GM19438 (cell line): ENCODE results near the gene GFPT2.

ENCODE experiments used
- ATAC-seq: cut with Tn5 transposase; IDR thresholded peaks from one replicate; pipeline ENCODE4 v1.9.1; 2021; ENCODE audit warnings: low read depth; ENCODE audit not compliant: unreplicated experiment

GFPT2 gene

DNA sequence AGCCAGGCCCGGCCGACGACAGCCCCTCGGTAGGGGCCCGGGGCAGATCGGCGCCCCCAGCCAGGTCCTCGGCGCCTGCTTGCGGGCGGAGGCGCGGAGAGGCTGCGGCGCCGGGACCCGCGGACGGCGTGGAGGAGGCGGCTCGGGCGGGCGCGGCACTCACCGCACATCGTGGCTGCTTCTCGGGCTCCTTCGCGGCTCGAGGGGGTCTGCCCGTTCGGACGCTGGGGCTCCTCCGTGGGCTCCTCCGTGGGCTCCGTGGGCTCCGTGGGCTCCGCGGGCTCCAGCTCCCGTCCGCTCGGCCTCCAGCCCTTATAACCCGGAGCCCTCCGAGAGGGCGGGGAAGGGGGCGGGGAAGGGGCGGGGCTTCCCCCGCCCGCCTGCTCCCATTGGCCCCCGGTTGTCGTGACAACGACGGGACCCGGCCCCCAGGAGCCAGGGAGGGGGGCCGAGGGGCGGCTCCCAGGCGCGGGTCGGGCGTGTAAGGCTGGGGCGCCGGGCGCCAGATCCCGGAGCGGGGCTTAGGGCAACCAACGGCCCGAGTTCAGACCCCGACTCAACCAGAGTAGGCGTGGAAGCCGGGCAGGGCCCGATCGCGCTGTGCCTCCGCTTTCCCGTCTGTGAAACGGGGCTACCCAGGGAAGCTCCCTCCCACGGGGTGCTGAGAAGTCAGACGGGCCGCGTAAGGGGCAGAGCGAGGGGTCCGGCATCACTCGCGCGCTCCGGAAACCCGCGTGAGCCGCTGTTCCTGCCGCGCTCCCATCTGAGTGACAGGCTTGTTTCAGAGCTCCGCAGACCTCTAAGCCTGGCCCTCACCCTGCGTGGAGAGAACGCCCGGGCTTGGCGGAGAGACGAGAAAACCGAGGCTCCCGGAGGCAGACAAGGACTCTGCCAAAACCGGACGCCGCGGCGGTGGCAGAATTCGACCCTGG, at the start of gene GFPT2:
GFPT2 (minus strand) TSS at position 289 of the 932 bp plus-strand sequence; CDS start at position 170, 119 bp downstream.
- peak; percentile 87 for ATAC-seq

DNA sequence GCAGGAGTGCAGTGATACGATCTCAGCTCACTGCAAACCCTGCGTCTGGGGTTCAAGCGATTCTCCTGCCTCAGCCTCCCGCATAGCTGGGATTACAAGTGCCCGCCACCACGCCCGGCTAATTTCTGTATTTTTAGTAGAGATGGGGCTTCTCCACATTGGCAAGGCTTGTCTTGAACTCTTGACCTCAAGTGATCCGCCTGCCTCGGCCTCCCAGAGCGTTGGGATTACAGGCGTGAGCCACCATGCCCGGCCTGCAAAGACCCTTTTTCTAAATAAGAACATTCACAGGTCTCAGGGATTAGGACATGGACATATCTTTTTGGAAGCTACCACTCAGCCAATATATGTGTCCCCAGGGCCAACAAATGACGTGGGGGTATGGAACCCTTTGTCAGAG, 49.6 kb upstream of the GFPT2 start:
- no peak for ATAC-seq

DNA sequence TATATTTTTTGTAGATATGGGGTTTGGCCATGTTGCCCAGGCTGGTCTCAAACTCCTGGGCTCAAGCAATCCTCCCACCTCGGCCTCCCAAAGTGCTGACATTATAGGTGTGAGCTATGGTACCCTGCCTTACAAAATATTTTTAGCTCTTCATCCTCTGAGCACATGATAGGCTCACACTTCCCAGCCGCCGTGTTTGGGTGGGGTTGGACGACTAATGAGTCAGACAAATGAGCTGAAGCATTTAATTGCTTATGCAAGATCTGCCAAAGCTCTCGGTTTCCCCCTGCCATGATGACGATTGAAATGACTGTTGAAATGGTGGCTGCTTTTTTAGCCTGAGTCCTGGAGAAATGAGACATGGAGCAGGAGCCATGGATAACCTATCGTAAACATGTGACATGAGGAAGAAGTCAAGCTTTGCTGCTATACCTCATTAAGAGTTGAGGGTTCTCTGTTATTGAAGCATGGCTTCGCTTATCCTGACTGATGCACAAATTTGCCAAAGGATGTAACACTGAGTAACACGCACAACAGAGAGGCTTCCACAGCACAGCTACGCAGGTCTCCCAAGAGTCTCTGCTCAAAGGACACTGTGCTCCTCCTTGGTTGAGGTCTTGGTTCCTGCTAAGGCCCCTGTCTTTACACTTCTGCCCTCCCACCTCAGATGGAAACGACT, 48.2 kb upstream of the GFPT2 start:
- ATAC-seq = no peak

DNA sequence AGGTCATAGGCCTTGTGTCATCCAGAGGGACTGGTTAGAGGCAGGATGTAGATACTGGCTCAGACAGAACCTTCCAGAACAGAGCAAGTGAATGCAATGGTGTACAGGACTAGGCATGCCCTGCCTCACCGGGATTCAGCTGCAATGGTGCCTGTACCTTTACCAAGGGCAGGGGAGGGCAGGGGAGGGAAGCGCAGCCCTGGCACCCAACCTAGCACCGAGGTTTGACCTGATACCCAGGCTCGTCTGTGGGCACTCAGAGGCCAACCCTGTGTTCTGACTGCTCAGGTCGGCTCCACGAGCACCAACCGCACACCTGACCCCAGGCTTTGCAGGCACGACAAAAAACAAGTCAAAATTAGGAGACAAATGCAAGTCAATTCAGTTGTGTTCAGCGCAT, 47.3 kb upstream of the GFPT2 start:
- ATAC-seq = no peak

DNA sequence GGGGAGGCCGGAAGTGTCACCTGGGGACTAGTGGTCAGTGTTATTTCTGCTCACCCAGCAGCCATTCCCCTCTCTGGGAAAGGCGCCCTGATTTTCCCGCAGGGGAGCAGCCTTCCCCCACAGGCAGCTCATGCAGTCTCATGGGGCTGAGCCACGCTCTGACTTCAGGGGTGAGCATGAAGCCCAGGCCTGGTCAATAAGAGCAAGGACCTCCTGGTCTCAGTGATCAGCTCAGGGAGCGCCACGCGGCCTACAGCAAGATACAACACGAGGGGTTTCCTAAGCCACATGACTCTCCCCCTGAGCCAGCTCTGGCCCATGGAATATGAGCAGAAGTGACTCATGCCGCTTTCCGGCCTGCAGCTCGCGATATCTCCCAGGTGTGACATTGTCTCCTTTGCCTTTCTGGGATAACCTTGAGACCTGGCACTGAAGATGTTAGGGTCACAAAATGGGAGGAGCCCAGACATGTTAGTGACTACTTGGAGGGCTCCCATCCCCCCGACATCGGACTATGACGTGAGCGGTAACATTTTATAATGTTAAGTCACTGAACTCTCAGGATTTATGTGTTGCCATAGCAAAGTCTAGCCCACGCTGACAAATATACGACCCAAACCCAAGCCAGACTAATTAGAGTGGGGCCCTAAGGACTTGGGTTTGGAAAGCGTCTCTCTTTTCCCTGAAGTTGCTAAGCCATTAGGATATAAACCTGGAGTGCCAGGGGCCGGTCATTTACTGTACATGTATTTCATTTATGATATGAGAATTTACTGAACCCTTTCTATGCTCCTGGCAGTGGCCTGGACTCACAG, 46.5 kb upstream of the GFPT2 start:
- ATAC-seq = no peak

DNA sequence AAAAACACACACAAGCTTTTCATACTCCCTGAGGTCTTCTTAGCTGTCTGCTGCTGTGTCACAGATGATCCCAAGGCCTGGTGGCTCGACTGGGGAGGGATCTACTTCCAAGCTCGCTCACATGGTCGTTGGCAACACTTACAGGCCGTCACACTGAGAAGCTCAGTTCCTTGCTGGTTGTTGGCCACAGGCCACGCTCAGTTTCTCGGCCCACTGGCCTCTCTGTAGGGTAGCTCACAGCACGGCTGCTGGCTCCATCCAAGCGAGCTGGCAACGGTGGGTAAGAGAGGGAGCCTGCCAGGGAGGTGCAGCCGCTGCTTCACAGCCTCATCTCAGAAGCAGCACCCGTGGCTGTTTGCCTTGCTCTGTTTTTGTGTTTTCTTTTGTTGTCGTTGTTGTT, 43.8 kb upstream of the GFPT2 start:
- no peak for ATAC-seq

DNA sequence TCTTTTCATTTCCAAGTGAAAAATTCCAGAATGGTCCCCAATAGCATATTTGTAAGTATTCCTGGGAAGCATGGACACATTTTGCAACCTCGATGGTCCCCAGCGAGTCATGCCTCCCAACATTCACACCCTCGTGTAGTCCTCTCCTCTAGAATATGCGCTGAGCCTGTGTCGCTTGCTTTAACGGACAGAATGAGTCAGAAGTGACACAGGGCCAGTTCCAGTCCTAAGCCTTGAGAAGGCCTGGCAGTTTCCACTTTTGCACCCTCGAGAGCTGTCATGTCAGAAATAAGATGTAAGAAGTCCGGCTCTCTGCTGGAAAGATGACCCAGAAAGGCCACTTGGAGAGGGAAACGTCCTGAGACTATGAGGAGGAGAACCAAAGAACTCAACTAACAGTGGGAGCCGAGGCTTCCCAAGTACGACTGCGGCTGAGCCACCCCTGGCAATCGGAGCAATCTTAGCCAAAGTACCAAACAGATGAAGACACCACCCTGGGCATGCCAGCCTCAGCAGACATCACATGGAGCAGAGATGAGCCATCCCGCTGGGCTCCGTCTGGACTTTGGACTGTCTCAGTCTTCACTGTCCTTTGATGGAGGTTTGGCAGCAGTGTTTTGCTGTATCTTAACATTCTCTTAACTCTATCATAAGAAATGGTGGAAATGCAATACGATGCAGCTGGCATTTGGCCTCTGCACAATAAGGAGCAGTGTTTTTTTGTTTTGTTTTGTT, 42.6 kb upstream of the GFPT2 start:
- ATAC-seq = no peak

DNA sequence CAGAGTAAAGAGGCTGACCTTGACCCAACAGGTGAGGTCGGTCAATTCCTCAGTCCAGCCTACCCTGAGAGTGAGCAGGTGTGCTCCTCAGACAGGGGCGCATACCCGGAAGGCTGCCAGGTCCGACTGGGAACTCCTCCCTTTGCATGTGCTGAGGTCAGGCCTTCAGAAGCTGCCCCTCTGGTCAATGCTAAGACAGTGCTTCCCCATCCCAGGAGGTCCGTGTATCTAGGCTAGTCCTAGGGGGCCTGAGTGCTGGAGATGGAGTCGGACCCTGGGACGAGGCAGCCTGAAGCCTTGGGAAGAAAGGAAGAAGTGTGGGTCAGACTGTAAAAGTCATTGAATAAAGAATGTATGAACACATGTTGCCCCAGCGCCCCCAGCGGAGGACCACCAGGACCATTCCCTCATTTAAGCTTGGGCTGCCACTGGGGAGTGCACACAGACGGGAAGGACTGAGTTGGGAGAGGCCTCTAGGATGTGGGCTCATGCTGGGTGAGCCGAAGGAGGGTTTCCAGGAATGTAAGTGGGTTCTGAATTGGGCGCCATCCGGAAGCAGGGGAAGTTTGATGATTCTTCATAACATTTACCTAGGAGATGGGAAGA, 41.0 kb upstream of the GFPT2 start:
- no peak for ATAC-seq

DNA sequence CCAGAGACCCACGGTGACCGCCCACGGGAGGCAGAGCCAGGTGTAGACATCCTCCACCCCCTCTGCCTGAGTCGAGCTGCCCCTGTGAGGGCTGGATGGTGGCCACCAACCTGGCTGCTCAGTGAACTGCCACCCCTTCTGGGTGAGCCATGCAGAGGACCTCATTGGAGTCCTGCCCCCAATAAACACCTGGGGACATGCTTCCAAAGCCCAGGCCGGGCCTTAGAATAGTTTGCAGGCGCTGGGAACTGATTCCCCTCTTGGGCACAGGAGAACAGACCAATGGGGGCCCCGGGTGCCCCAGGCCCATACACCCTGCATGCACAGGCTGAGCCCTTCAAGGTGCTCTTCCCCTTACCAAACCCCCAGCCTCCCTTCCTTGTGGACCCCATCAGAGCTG, 38.1 kb upstream of the GFPT2 start:
- ATAC-seq = no peak

DNA sequence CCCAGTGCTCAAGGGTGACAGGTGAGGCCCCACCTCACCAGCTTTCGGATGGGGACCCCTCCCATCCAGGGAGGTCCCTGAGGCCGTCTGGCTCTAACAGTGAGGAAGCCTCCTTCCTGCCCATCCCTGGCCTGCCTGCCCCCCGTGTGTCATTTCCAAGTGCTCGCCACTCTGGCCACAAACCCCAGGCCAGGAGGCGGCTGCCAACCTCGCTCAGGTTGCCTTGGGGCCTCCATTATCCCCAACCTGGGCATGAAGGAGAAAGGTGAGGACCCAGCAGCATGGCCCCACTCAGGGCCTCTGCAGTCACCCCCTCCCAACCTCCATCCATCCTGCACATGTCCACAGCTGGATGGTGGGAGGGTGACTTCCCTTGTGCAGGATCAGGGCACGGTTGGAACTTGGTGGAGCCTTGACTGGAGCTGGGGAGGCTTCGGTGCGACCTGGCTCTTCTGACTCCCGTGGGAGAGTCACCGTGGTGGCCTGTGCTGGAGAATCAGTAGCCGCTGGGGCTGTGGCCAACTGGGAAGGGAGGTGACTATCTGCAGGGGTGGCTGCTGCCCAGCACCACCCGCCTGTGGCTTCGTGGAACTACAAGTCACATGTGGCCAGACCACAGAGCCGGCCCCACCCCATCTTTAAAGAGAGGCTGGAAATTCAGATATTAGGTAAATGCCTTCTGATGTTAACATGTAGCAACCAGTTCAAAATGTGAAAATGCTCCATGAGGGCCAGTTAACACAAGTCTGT, 37.5 kb upstream of the GFPT2 start:
- no peak for ATAC-seq

DNA sequence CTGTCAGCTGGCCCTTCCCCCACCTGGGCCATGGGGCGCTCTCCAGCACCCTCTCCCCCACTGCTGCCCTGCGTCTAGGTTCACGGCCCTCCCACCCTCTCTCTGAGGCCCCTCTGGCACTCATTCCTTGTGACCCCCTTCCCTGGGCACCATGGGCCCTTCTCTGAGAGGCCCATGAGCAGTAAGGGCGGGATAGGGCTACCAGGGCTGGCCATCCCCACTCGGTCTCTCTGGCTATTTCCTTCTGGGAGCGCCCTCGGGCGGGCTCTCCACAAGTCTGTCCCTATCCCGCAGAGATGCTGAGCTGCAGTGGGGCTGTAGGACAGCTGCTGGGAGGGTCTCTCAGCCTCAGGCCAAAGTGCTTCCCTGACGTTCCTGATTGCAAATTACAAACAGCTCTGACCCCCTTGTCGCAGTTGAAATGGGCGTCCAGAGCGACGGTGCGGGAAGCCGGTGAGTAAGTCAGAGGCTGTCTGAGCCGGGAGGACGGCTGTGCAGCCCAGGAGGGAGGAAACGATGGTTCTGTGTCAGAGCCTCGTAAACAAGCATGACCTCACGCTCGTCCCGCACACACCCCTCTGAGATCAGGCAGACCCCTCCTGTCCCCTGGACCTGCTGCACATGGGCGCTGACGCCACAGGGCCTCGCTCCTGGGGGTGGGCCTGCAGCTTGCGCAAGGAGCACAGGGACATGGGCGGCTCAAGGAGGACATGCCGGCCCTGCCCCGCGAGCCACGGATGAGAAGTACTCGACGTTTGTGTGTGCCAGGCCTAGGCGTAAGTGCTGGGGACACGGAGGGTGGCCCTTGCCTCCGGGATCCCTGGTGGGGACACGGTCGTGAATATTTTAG, 36.3 kb upstream of the GFPT2 start:
- ATAC-seq = no peak

DNA sequence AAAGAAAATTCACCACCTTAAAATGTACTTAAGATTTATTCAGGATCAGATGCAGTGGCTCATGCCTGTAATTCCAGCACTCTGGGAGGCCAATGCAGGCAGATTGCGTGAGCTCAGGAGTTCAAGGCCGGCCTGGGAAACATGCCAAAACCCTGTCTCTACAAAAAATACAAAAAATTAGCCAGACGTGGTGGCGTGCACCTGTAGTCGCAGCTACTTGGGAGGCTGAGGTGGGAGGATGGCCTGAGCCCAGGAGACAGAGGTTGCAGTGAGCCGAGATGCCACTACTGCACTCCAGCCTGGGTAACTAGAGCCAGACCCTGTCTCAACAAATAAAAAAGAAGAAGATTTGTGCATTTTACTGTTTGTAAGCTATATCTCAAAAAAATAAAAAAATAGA, 34.7 kb upstream of the GFPT2 start:
- ATAC-seq = no peak

DNA sequence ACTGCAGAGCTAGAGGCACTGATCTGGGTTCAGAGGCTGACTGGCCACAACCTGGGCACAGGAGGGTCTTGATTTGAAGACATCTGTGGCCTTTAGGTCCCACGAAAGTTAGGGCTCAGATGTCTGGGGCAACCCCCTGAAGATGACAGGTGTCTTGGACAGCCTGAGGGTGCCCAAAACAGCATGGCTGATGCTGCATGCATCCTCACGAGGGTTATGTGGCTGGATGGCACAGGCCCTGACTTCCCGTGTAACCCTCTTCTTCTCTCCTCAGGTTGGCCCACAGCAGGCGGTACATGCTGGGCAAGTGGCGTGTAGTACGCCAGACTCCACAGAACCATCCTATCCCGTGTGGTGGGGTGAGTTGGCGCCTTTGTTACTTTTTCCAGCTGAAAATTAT, 29.8 kb upstream of the GFPT2 start:
- no peak for ATAC-seq

DNA sequence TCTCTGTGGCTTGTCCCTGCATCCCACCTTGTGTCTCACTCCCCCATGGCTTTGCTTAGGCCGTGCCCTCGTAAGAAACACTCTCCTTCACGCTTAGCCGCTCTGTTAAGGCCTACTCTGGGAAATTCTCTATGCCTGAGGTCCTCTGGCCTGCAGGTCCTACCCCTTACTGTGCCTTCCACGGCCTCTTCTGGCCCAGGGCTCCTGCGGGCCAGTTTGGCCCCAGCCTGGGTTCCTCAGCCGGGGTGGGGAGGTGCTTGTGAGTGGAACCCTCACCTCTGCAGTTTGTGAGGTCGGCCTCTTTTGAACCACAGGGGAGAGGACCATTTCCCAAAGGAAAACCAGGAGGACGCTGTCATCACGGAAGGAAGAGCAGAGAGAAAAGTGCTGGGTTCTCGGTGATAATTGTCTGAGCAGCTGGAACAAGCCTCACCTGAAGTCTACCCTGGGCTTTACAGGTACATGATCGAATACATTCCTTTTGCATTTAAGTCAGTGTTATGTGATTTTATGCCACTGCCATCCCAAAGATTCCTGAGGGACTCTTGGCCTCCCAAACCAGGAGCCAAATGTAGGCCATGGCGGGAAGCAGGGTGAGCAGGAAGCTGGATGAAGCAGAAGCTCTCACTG, 28.8 kb upstream of the GFPT2 start:
- ATAC-seq = no peak

DNA sequence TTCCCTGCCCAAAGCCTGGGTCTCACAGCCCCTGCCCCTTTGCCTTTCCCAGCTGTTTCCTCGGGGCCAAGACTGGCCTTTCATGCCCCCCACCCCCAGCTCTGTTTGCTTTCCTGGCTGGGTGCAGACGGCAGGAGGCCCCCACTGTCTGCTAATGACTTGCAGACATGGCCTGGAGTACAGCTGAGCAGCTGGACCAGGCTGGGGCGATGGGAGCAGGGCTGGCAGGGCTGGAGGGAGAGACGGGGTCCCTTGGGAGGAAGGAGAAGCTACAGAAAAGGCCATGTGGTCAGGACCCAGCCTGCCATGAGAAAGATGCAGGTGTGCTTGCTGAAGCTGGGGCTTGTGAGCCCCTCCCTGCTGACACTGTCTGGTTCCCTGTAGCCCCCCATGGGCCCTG, 28.3 kb upstream of the GFPT2 start:
- no peak for ATAC-seq

DNA sequence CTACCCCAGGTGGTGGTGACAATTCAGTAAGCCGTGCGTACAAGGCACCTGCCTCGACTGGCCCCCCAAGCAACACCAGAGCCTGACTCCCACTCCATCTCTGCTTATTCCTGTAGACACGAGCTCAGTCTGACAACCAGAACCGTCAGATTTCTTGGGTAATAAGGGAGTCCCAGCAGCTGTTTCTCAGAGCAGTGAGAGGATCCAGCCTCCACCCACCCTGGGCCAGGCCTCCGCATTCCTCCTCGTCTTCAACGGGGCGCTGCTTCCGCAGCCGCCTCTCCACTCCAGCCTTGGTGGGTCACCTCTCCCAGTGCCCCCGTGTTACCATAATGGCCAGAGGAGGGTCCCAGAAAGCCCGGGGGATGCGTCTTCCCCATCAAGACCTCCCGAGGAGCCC, 27.7 kb upstream of the GFPT2 start:
- ATAC-seq = no peak

DNA sequence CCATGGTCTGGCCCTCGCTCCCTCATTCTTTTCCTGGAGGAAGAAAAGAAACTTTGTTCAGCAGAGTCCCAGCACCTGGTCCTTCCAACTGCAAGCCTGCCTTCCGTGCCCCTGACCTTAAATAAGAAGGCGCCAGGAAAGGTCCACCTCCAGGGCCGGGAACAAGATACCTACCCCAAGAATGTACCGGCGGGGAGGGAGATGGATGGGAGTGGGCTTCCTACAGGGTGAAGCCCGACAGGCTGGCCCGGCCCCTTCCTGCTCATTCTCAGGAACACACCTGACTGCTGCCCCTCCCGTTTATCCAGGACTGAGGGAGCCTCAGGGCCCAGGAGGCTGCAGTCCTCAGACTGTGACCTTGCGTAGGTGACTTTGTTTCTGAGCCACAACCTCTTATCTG, 27.3 kb upstream of the GFPT2 start:
- no peak for ATAC-seq
